ENCODE measurements around the gene EEF1E1.

Gene EEF1E1

DNA sequence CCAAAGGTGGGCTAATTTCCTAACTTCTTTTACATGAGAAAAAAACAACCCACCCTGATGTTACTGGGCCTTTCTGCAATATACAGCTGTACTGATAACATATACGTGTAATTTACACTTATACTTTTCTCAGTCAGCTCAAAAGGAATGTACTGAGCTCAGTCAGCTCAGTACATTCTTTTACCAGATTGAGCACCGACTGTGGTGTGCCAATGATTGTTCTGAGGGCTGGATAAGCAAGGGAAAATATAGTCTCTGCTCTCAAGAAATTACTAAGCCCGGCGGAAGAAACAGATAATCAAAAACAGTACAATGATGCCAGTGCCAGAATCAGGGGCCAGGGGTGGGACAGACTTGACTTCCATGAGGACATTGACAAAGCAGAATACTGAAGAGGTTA, 28.1 kb downstream of the EEF1E1 start:
- no peak overlapping the region for H3K9ac ChIP-seq (ENCODE audit: low read length)
- no peak overlapping the region for H3K27ac ChIP-seq (ENCODE audit: low read depth, low read length)
- no peak overlapping the region for H3K4me3 ChIP-seq (ENCODE audit: low read depth in 1 of 2, low read length in 2 of 2)
- H3K4me1 ChIP-seq (ENCODE audit: insufficient read depth, low read length) = no peaks in the 10 kb centered on the region
- no peaks in the 10 kb centered on the region for H3K36me3 ChIP-seq (ENCODE audit: insufficient read depth, low read length)
- H3K27me3 ChIP-seq (ENCODE audit: control insufficient read depth in 1 of 2, insufficient read depth in 2 of 2, low read length in 2 of 2) = no peaks in the 10 kb centered on the region
- no peaks in the 10 kb centered on the region for H3K9me3 ChIP-seq (ENCODE audit: low read length)

DNA sequence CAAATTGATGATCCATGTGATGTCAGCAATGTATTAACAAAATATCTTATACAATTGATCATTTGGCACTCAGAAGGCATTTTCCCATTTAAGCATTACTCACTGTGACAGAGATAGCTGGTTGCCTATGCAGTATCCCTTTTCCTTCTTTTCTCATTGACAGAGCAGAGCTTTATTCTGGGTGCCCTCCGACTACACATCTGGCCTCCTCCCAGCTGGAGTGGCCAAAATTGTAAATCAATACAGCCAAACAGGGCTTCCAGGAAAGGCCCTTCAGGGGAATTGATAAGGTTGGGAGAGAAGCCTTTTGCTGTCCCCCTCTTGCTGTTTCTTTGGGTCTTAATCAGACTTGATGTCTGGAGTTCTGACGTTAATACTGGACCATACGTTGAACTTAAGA, 28.6 kb downstream of the EEF1E1 start:
- H3K4me1 ChIP-seq (ENCODE audit: insufficient read depth, low read length) = no peaks in the 10 kb centered on the region
- H3K4me3 ChIP-seq (ENCODE audit: low read depth in 1 of 2, low read length in 2 of 2) = no peak overlapping the region
- no peak overlapping the region for H3K27ac ChIP-seq (ENCODE audit: low read depth, low read length)
- no peaks in the 10 kb centered on the region for H3K27me3 ChIP-seq (ENCODE audit: control insufficient read depth in 1 of 2, insufficient read depth in 2 of 2, low read length in 2 of 2)
- H3K9ac ChIP-seq (ENCODE audit: low read length) = no peak overlapping the region
- no peaks in the 10 kb centered on the region for H3K9me3 ChIP-seq (ENCODE audit: low read length)
- H3K36me3 ChIP-seq (ENCODE audit: insufficient read depth, low read length) = no peaks in the 10 kb centered on the region

DNA sequence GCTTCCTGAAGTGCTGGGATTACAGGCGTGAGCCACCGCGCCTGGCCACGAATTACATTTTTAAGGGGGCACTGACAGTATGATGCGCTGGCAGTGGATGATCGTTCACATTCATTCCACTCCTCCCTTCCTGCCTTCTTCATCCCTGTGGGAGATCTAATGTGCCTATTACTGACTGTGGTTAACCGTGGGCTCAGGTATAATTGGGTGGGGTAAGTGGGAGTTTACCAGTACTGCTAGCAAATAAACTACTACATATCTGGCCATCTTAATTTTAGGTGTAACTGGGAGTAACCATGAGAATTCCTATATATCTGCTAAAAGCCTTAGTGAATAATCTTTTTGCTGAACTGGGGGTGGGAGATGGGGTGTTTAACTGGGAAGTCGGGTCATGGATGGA, 31.6 kb downstream of the EEF1E1 start:
- H3K4me3 ChIP-seq (ENCODE audit: low read depth in 1 of 2, low read length in 2 of 2) = no peak overlapping the region
- no peak overlapping the region for H3K27ac ChIP-seq (ENCODE audit: low read depth, low read length)
- H3K4me1 ChIP-seq (ENCODE audit: insufficient read depth, low read length) = no peaks in the 10 kb centered on the region
- H3K36me3 ChIP-seq (ENCODE audit: insufficient read depth, low read length) = no peaks in the 10 kb centered on the region
- H3K9me3 ChIP-seq (ENCODE audit: low read length) = no peaks in the 10 kb centered on the region
- no peak overlapping the region for H3K9ac ChIP-seq (ENCODE audit: low read length)
- H3K27me3 ChIP-seq (ENCODE audit: control insufficient read depth in 1 of 2, insufficient read depth in 2 of 2, low read length in 2 of 2) = no peaks in the 10 kb centered on the region

DNA sequence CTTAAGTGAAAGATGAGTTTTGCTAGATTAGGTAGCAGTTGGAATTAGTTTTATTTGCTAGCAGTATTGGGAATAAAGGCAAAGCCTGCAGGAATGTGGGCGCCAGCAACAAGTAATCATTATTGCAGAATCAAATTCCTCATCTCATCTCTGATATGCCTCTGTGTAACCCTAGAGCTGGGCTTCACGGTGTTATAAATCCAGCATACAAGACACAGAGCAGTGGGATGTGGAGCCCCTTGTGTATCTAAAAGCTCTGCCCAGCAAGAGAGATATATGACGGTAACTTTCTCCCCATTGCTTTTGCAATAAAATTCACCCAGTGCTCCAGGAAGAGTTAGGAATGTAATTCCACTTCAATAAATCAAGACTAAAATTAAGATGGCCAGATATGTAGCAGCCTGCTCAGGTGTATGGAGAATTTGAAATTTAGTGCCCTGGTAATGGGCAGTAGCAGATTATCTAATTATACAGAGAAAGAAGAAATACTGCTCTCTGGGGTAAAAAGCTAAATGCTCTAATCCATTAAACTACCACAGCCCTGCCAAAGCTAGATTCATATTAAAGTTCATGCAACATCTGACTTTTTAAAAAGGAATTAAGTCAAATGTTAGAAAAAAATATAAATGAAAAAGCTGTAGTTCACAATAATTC, 32.6 kb downstream of the EEF1E1 start:
- H3K27ac ChIP-seq (ENCODE audit: low read depth, low read length) = no peak overlapping the region
- H3K9ac ChIP-seq (ENCODE audit: low read length) = no peak overlapping the region

DNA sequence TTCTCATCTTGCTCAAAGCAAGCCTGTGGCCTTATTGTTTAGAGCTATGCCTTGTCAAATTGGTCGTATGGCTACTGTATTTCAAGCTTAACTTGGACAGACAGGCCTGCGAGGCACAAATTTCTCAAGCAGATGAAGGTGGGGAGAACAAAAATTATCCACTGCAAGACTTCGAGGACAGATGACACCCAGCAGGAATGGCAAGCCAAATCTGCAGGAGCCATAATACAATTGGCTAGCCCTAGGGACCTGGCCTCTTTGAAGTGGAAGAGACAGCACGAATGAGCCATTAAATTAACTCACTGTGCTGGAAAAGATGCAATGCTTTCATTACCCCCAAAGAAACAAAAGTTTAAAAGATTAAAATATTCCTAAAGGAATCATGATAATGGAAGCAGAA, 33.2 kb downstream of the EEF1E1 start:
- H3K9me3 ChIP-seq (ENCODE audit: low read length) = no peaks in the 10 kb centered on the region
- H3K27ac ChIP-seq (ENCODE audit: low read depth, low read length) = no peak overlapping the region
- no peaks in the 10 kb centered on the region for H3K36me3 ChIP-seq (ENCODE audit: insufficient read depth, low read length)
- H3K27me3 ChIP-seq (ENCODE audit: control insufficient read depth in 1 of 2, insufficient read depth in 2 of 2, low read length in 2 of 2) = no peaks in the 10 kb centered on the region
- peaks cover 9% of the 10 kb centered on the region for H3K4me1 ChIP-seq (ENCODE audit: insufficient read depth, low read length)
- H3K9ac ChIP-seq (ENCODE audit: low read length) = no peak overlapping the region
- no peak overlapping the region for H3K4me3 ChIP-seq (ENCODE audit: low read depth in 1 of 2, low read length in 2 of 2)

More for the DNA sequence above, 32.6 kb downstream of the EEF1E1 start:
- Histone ChIP-seq H3K27me3 (ENCODE audit: control insufficient read depth in 1 of 2, insufficient read depth in 2 of 2, low read length in 2 of 2) (no peaks in the 10 kb centered on the region), H3K4me3 (ENCODE audit: low read depth in 1 of 2, low read length in 2 of 2) (no peak overlapping the region), H3K36me3 (ENCODE audit: insufficient read depth, low read length) (no peaks in the 10 kb centered on the region), H3K4me1 (ENCODE audit: insufficient read depth, low read length) (peaks cover 6% of the 10 kb centered on the region), H3K9me3 (ENCODE audit: low read length) (no peaks in the 10 kb centered on the region)

DNA sequence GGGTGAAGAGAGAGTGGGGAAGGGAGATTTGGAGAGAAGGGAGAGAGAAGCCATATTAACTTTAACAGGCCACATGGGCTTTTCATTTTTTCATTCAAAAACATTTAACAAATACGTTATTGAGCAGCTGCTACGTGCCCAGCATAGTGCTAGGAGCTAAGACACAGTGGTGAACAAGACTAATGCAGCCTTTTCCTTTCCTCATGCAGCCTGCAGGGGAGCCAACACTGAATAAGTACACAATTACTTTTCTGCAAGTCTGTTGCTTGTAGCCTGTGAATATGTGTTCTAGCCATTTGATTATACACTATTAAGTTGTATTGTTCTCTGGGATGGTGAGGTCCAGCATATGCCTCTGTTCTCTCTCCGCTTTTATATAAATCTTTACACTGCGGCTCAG, 36.2 kb downstream of the EEF1E1 start:
- Histone ChIP-seq H3K4me1 (ENCODE audit: insufficient read depth, low read length) (peaks cover 9% of the 10 kb centered on the region), H3K27ac (ENCODE audit: low read depth, low read length) (no peak overlapping the region), H3K36me3 (ENCODE audit: insufficient read depth, low read length) (peaks cover 9% of the 10 kb centered on the region), H3K4me3 (ENCODE audit: low read depth in 1 of 2, low read length in 2 of 2) (no peak overlapping the region), H3K27me3 (ENCODE audit: control insufficient read depth in 1 of 2, insufficient read depth in 2 of 2, low read length in 2 of 2) (no peaks in the 10 kb centered on the region), H3K9ac (ENCODE audit: low read length) (no peak overlapping the region), H3K9me3 (ENCODE audit: low read length) (no peaks in the 10 kb centered on the region)

DNA sequence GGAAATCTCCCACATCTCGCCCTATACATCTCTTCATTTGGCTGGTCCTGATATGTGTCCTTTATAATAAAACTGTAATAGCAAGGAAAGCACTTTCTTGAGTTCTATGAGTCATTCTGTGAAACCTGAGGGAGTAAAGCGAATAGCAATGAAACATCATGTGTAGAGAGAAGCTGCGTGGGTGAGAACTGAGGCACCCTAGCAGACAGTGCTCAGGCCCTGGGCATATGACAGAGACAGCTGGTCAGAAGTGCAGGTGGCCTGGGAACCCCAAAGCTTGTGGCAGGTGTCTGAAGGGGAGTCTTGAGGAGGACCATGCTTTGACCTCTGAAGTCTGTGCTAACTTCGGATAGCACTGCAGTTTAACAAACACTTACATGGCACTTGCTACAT, 36.8 kb downstream of the EEF1E1 start:
- no peaks in the 10 kb centered on the region for H3K9me3 ChIP-seq (ENCODE audit: low read length)
- peaks cover 9% of the 10 kb centered on the region for H3K4me1 ChIP-seq (ENCODE audit: insufficient read depth, low read length)
- no peaks in the 10 kb centered on the region for H3K27me3 ChIP-seq (ENCODE audit: control insufficient read depth in 1 of 2, insufficient read depth in 2 of 2, low read length in 2 of 2)
- H3K27ac ChIP-seq (ENCODE audit: low read depth, low read length) = no peak overlapping the region
- H3K36me3 ChIP-seq (ENCODE audit: insufficient read depth, low read length) = peaks cover 9% of the 10 kb centered on the region
- H3K4me3 ChIP-seq (ENCODE audit: low read depth in 1 of 2, low read length in 2 of 2) = no peak overlapping the region
- H3K9ac ChIP-seq (ENCODE audit: low read length) = no peak overlapping the region

DNA sequence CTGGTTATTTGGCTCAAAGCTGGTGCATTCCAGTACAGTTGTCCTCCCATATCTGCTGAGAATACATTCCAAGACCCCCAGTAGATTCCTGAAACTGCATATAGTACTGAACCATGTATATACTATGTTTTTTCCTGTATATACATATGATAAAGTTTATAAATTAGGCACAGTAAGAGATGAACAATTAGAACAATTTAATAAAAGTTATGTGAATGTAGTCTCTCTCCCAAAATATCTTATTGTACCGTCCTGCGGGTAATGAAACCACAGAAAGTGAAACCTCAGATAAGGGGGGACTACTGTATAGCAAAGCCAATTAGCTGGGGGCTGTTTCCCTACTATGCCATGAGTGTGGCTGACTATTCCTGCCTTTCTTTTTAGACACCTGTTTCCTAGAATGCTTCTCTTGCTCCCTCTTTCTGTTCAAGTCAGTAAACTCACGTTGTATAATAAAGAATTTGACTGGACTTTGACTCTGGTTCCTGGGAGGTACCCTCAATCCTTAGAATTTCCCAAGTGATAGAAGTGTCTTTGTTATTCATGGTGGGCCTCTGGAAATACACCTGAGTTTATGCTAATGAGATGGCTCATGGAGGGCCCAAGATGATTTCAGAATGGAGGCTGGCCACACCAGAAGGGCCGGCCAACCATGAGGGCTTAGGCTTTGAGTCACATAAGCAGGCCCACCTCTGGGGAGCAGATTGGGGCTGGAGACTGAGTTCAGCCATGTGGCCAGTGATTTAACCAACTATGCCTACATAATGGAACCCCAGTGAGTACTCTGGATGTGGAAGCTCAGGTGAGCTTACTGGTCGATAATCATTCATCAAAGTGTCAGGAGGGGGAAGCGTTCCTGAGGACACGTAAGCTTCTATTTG, 37.5 kb downstream of the EEF1E1 start:
- Histone ChIP-seq H3K4me1 (ENCODE audit: insufficient read depth, low read length) (peaks cover 9% of the 10 kb centered on the region), H3K27ac (ENCODE audit: low read depth, low read length) (peak overlapping the region; percentile 60), H3K9ac (ENCODE audit: low read length) (peak overlapping the region; percentile 91), H3K9me3 (ENCODE audit: low read length) (no peaks in the 10 kb centered on the region), H3K4me3 (ENCODE audit: low read depth in 1 of 2, low read length in 2 of 2) (peak overlapping the region; percentile 17 to 83), H3K36me3 (ENCODE audit: insufficient read depth, low read length) (peaks cover 14% of the 10 kb centered on the region), H3K27me3 (ENCODE audit: control insufficient read depth in 1 of 2, insufficient read depth in 2 of 2, low read length in 2 of 2) (no peaks in the 10 kb centered on the region)

DNA sequence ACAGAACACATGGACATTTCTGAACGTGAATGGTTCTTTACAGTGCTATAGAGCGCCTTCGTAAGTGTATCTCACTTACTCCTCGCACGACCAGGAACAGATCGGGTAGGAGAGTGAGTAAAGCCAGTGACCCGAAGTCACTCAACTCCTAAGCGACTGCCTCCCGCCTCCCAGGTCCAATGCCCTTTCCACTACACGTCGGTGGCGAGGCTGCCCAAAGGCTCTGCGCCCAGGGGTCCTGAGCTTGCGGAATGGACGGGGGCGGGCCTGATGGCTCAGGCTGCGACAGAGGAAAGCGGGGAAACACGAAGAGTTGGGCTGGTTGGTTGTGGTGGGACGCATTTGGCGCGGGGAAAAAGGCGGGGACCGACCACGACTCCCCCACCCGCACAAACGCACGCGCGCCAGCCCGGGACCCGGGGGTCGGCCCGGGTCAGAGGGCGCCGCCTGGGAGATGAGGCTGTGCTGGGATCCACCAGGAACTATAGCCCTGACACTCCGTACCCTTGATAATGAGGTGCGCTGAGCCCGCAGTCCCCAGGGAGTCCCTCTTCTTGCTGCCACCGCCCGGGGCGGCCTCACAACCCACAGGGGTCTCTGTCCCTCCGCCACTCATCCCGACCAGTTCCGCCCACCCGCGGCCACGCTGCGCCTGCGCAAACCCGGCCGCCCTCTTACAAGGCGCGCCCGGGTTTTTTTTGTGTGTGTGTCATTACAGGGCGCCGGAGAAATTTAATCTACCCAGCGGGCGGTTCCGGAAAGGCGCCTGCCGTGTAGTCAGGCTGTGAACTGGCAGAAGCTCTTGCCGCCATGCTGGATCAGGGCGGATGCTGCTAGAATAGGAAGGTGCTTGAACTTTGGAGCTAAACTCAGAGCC, 38.3 kb downstream of the EEF1E1 start, which contains the start of gene BLOC1S5:
BLOC1S5 (minus strand) TSS at position 629 of the 877 bp plus-strand sequence; CDS start at position 616, 13 bp downstream.
- Histone ChIP-seq H3K27ac (ENCODE audit: low read depth, low read length) (peak within 1 kb of the TSS; percentile 60), H3K36me3 (ENCODE audit: insufficient read depth, low read length) (peaks cover 17% of the 10 kb centered on the region)

DNA sequence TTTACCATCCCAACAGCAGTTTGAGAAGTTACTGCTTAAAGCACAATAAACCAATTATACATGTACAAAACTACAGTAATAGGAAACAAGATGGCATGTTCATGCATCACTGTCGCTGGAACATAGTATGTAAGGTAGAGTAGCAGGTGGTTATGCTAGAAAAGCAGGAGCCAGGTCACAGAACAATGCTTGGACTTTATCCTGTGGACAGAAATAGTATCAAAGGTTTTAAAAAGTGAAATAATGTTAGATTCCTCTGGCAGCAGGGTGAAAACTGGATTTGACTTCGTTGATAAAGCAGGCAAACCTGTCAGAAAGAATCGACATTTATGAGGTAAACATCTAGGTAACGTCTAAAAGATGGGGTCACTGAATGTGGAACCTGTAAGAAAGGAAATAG, 40.6 kb downstream of the EEF1E1 start:
- H3K4me3 ChIP-seq (ENCODE audit: low read depth in 1 of 2, low read length in 2 of 2) = no peak overlapping the region
- H3K9ac ChIP-seq (ENCODE audit: low read length) = no peak overlapping the region
- no peak overlapping the region for H3K27ac ChIP-seq (ENCODE audit: low read depth, low read length)

More for the DNA sequence above, 38.3 kb downstream of the EEF1E1 start, which contains the start of gene BLOC1S5:
- Histone ChIP-seq H3K27me3 (ENCODE audit: control insufficient read depth in 1 of 2, insufficient read depth in 2 of 2, low read length in 2 of 2) (no peaks in the 10 kb centered on the region), H3K9ac (ENCODE audit: low read length) (peak within 1 kb of the TSS; percentile 91), H3K4me3 (ENCODE audit: low read depth in 1 of 2, low read length in 2 of 2) (peak within 1 kb of the TSS; percentile 53 to 83), H3K9me3 (ENCODE audit: low read length) (no peaks in the 10 kb centered on the region), H3K4me1 (ENCODE audit: insufficient read depth, low read length) (peaks cover 9% of the 10 kb centered on the region)

DNA sequence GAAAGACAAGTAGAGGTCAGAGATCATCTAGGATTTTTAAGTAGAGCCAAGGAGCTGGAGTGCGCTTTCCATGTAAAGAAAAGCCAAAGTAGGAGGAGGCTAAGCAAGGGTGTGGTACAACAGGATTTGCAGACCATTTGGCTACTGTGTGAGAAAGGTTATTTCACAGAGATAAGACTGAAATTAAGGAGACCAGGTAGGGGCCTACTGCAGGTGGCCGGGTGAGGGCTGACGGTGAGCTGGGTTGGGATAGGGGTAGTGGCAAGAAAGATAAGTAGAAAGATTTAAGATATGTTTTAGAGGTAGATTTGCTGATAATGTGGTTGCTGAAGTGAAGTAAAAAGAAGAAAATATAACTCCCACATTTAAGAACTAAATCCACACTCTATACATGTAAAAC, 42.0 kb downstream of the EEF1E1 start:
- Histone ChIP-seq H3K4me1 (ENCODE audit: insufficient read depth, low read length) (peaks cover 9% of the 10 kb centered on the region), H3K27ac (ENCODE audit: low read depth, low read length) (no peak overlapping the region), H3K27me3 (ENCODE audit: control insufficient read depth in 1 of 2, insufficient read depth in 2 of 2, low read length in 2 of 2) (no peaks in the 10 kb centered on the region), H3K9ac (ENCODE audit: low read length) (no peak overlapping the region), H3K9me3 (ENCODE audit: low read length) (no peaks in the 10 kb centered on the region), H3K36me3 (ENCODE audit: insufficient read depth, low read length) (peaks cover 34% of the 10 kb centered on the region), H3K4me3 (ENCODE audit: low read depth in 1 of 2, low read length in 2 of 2) (no peak overlapping the region)

More for the DNA sequence above, 40.6 kb downstream of the EEF1E1 start:
- no peaks in the 10 kb centered on the region for H3K27me3 ChIP-seq (ENCODE audit: control insufficient read depth in 1 of 2, insufficient read depth in 2 of 2, low read length in 2 of 2)
- H3K4me1 ChIP-seq (ENCODE audit: insufficient read depth, low read length) = peaks cover 9% of the 10 kb centered on the region
- no peaks in the 10 kb centered on the region for H3K9me3 ChIP-seq (ENCODE audit: low read length)
- peaks cover 29% of the 10 kb centered on the region for H3K36me3 ChIP-seq (ENCODE audit: insufficient read depth, low read length)
